ENCODE results near the gene ZNF497.

DNA sequence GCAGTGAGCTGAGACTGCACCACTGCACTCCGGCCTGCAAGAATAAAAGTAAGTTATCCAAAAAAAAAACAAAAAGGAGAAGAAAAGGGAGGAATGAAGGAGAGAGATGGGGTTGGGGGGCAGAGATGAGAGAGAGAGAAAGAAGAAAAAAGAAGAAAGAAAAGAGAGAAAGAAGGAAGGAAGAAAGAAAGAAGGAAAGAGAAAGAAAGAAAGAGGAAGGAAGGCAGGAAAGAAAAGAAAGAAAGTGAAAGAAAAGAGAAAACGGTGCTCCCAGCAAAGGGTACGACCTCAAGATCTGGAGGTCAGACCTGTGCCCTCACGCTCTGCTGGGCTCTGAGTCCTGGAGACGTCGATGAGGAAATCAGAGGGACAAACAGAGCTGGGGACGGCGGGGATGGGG is 13.0 kb downstream of the ZNF497 start:
- TF ChIP-seq, protein P1, sequence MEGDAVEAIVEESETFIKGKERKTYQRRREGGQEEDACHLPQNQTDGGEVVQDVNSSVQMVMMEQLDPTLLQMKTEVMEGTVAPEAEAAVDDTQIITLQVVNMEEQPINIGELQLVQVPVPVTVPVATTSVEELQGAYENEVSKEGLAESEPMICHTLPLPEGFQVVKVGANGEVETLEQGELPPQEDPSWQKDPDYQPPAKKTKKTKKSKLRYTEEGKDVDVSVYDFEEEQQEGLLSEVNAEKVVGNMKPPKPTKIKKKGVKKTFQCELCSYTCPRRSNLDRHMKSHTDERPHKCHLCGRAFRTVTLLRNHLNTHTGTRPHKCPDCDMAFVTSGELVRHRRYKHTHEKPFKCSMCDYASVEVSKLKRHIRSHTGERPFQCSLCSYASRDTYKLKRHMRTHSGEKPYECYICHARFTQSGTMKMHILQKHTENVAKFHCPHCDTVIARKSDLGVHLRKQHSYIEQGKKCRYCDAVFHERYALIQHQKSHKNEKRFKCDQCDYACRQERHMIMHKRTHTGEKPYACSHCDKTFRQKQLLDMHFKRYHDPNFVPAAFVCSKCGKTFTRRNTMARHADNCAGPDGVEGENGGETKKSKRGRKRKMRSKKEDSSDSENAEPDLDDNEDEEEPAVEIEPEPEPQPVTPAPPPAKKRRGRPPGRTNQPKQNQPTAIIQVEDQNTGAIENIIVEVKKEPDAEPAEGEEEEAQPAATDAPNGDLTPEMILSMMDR (IDR thresholded peaks at IDR 0.05) = no peak
- TF ChIP-seq, protein P2, sequence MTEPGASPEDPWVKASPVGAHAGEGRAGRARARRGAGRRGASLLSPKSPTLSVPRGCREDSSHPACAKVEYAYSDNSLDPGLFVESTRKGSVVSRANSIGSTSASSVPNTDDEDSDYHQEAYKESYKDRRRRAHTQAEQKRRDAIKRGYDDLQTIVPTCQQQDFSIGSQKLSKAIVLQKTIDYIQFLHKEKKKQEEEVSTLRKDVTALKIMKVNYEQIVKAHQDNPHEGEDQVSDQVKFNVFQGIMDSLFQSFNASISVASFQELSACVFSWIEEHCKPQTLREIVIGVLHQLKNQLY (CRISPR knock-in tag; IDR thresholded peaks at IDR 0.05) = no peak
- TF ChIP-seq SP1 (CRISPR knock-in tag; conservative IDR thresholded peaks at IDR 0.05) (no peak), EMX1 (CRISPR knock-in tag; IDR thresholded peaks at IDR 0.05) (no peak), MYBL2 (CRISPR knock-in tag; IDR thresholded peaks at IDR 0.05) (no peak), TP53 (CRISPR knock-in tag; IDR thresholded peaks at IDR 0.05) (no peak), NFYB (CRISPR knock-in tag; conservative IDR thresholded peaks at IDR 0.05; ENCODE audit: low read depth) (no peak)
